Smooth muscle cell (in vitro differentiated cells): ENCODE data around the gene HAGHL. TPM values are rescaled to one million over a fixed set of nuclear protein-coding genes. Genes with fewer than 3 reads are reported as not detected.

Source experiments
- DNase-seq: peaks from one replicate; lab custom pipeline; 2025; ENCODE audit not compliant: unreplicated experiment; lab: John Stamatoyannopoulos, UW
- H2AFZ ChIP-seq: fragments of 200-600 bp; sonication (generic); 2 replicates; pipeline ENCODE4 v1.6.0; 2016; ENCODE audit warnings: antibody characterized with exemption, low read depth, mild to moderate bottlenecking
- H3F3A ChIP-seq: fragments of 200-600 bp; sonication (generic); 2 replicates; pipeline ENCODE4 v1.6.0; 2017; ENCODE audit warnings: antibody characterized with exemption, low read depth
- H3K27ac ChIP-seq: fragments of 200-600 bp; sonication (generic); 2 replicates; pipeline ENCODE4 v1.5.1; 2016; ENCODE audit warnings: low read depth, mild to moderate bottlenecking
- H3K27me3 ChIP-seq: fragments of 200-600 bp; sonication (generic); 2 replicates; pipeline ENCODE4 v1.6.1; 2016; ENCODE audit warnings: low read depth, mild to moderate bottlenecking
- H3K36me3 ChIP-seq: fragments of 200-600 bp; sonication (generic); 2 replicates; pipeline ENCODE4 v1.5.1; 2016; ENCODE audit warnings: low read depth
- H3K4me1 ChIP-seq: fragments of 200-600 bp; sonication (generic); 2 replicates; pipeline ENCODE4 v1.5.1; 2016; ENCODE audit warnings: low read depth
- H3K4me2 ChIP-seq: fragments of 200-600 bp; sonication (generic); 2 replicates; pipeline ENCODE4 v1.6.0; 2016; ENCODE audit warnings: mild to moderate bottlenecking
- H3K4me3 ChIP-seq: fragments of 200-600 bp; sonication (generic); 2 replicates; pipeline ENCODE4 v1.5.1; 2016; ENCODE audit warnings: mild to moderate bottlenecking
- H3K79me2 ChIP-seq: fragments of 200-600 bp; sonication (generic); 2 replicates; pipeline ENCODE4 v1.6.0; 2016; ENCODE audit warnings: low read depth, mild to moderate bottlenecking
- H3K9ac ChIP-seq: fragments of 200-600 bp; sonication (generic); 2 replicates; pipeline ENCODE4 v1.6.0; 2016; ENCODE audit warnings: low read depth
- H3K9me3 ChIP-seq: fragments of 200-600 bp; sonication (generic); replicated peaks from 2 replicates; pipeline ENCODE4 v1.5.1; 2016; ENCODE audit warnings: low read depth
- H4K20me1 ChIP-seq: fragments of 200-600 bp; sonication (generic); 2 replicates; pipeline ENCODE4 v1.6.0; 2016; ENCODE audit warnings: low read depth
- CTCF ChIP-seq: fragments of 200-600 bp; sonication (generic); IDR thresholded peaks from 2 replicates; pipeline ENCODE4 v1.5.1; 2017; ENCODE audit warnings: borderline replicate concordance, mild to moderate bottlenecking, antibody characterized with exemption; ENCODE audit not compliant: insufficient read depth, poor library complexity, severe bottlenecking
- WGBS: methylation state at CpG from one replicate; pipeline ENCODE4 v1.1.7; 2016; ENCODE audit warnings: low lambda C conversion rate; 5-methylcytosine and 5-hydroxymethylcytosine counted together
- polyA plus RNA-seq: library from polyadenylated mRNA; unstranded; fragments of >200 nt; fragmentation: Nextera tagmentation; extraction: Ambion mirVana; gene quantifications from 2 replicates; pipeline ENCODE4 v1.2.1, GENCODE V29; 2016
- total RNA-seq: library from RNA; depleted of rRNA; stranded (reverse); fragments of >200 nt; gene quantifications from 2 replicates; pipeline ENCODE4 v1.2.3, GENCODE V29; 2014

HAGHL gene
- total and polyA plus RNA-seq, 2 experiments from 2014 or later, result 3.2 to 23.1 TPM

- WGBS, result 94% methylated on average over 44 of the region's 51 CpGs
Observed at GRCh38 chr16:721765-722540, 5.0 kb upstream of the HAGHL start.

GRCh38 chr16:722835-723633 lies 3.9 kb upstream of the HAGHL start:
- peaks cover 10% of the 10 kb centered on the region for H4K20me1 ChIP-seq
- H3K4me1 ChIP-seq, result peaks cover 12% of the 10 kb centered on the region
- no peak overlapping the region for H2AFZ ChIP-seq
- H3K4me3 ChIP-seq, result no peak overlapping the region
- no peak overlapping the region for H3K27ac ChIP-seq
- H3K36me3 ChIP-seq, result no peaks in the 10 kb centered on the region
- no peak overlapping the region for H3K9ac ChIP-seq
- TF ChIP-seq CTCF, result no peak
- no peaks in the 10 kb centered on the region for H3K27me3 ChIP-seq
- 96% methylated on average over 23 of the region's 24 CpGs for WGBS
- H3K79me2 ChIP-seq, result no peaks in the 10 kb centered on the region
- no peak for DNase-seq
- H3K4me2 ChIP-seq, result no peak overlapping the region
- peaks cover 4% of the 10 kb centered on the region for H3F3A ChIP-seq
- no peaks in the 10 kb centered on the region for H3K9me3 ChIP-seq

More at GRCh38 chr16:721765-722540, 5.0 kb upstream of the HAGHL start:
- Histone ChIP-seq H3K4me3 (peak overlapping the region; percentile 91), H3K4me1 (peaks cover 5% of the 10 kb centered on the region), H3K36me3 (no peaks in the 10 kb centered on the region), H3K9ac (no peak overlapping the region), H3K79me2 (no peaks in the 10 kb centered on the region), H3K9me3 (no peaks in the 10 kb centered on the region), H2AFZ (no peak overlapping the region), H3K27ac (no peak overlapping the region), H3K4me2 (peak overlapping the region; percentile 100), H3K27me3 (no peaks in the 10 kb centered on the region), H4K20me1 (peaks cover 10% of the 10 kb centered on the region), H3F3A (peaks cover 4% of the 10 kb centered on the region)
- DNase-seq, result no peak
- no peak for TF ChIP-seq CTCF

GRCh38 chr16:723695-724094 lies 3.2 kb upstream of the HAGHL start:
- Histone ChIP-seq H3K4me3 (no peak overlapping the region), H2AFZ (no peak overlapping the region), H3K9ac (no peak overlapping the region), H3K27ac (no peak overlapping the region), H3K27me3 (no peaks in the 10 kb centered on the region), H3K9me3 (no peaks in the 10 kb centered on the region), H3K79me2 (no peaks in the 10 kb centered on the region), H3K4me1 (peaks cover 15% of the 10 kb centered on the region), H3K4me2 (no peak overlapping the region), H4K20me1 (peaks cover 10% of the 10 kb centered on the region), H3K36me3 (no peaks in the 10 kb centered on the region), H3F3A (peaks cover 4% of the 10 kb centered on the region)
- no peak for DNase-seq
- 94% methylated on average over 9 of the region's 9 CpGs for WGBS
- TF ChIP-seq CTCF, result no peak
